ENCODE results near the gene ACER2. TPM values are rescaled to one million over a fixed set of nuclear protein-coding genes. Genes with fewer than 3 reads are reported as not detected.
A peak's percentile ranks its signal among the peaks of the same experiment; 100 is the strongest.

The ACER2 gene
- total RNA-seq (2.6 and 4.5 TPM in 2 replicates), polyA plus RNA-seq (1.2 and 1.5 TPM in 2 replicates), polyA minus RNA-seq (ENCODE audit: low replicate concordance) (2.7 and 4.2 TPM in 2 replicates)
- 0.34 and 0.48 TPM in 2 replicates for polyA plus RNA-seq (2012)

GRCh38 chr9:19408693-19409400 lies at the start of gene ACER2:
Gene ACER2 (plus strand): TSS chr9:19409009. CDS start chr9:19409085, 76 bp downstream.
- Histone ChIP-seq H3K4me2 (ENCODE audit: extremely low read depth, insufficient read depth, low read length) (peak within 1 kb of the TSS; percentile 94), H3K4me1 (ENCODE audit: control insufficient read depth, extremely low read depth, insufficient read depth, low read length) (peaks cover 2% of the 10 kb centered on the region), H4K20me1 (ENCODE audit: control insufficient read depth, extremely low read depth, insufficient read depth, low read length) (no peaks in the 10 kb centered on the region), H3K9me3 (ENCODE audit: control insufficient read depth, insufficient read depth, low read depth, low read length) (no peaks in the 10 kb centered on the region), H3K79me2 (ENCODE audit: control insufficient read depth, insufficient read depth, low read length) (no peaks in the 10 kb centered on the region), H3K27ac (ENCODE audit: insufficient read depth, low read length) (no peak within 1 kb of the TSS), H3K9ac (ENCODE audit: insufficient read depth, low read length) (peak within 1 kb of the TSS; percentile 32), H3K4me3 (replicated peaks in 1 of 4; ENCODE audit: control extremely low read depth in 1 of 4, insufficient read depth in 1 of 4, low read depth in 3 of 4, low read length in 4 of 4) (peak within 1 kb of the TSS; percentile 63 to 93 (median 79)), H3K27me3 (ENCODE audit: control insufficient read depth, insufficient read depth, low read length) (no peaks in the 10 kb centered on the region), H3K36me3 (ENCODE audit: control insufficient read depth, insufficient read depth, low read length) (no peaks in the 10 kb centered on the region), H2AFZ (ENCODE audit: low read length) (peak within 1 kb of the TSS; percentile 88)
- TF ChIP-seq EZH2 (IDR thresholded peaks at IDR 0.05; ENCODE audit: low read length, missing control alignments) (no peak), CTCF (conservative IDR thresholded peaks at IDR 0.05 in 1 of 2, IDR thresholded peaks at IDR 0.05 in 1 of 2; ENCODE audit: low read depth in 1 of 2, low read length in 2 of 2) (peak in 1 of 2 donors; percentile 26)
- DNase-seq (ENCODE audit: low read depth in 2 of 2): peak; percentile 83 to 88

GRCh38 chr9:19369107-19369506 lies 39.7 kb upstream of the ACER2 start:
- H3K36me3 ChIP-seq (ENCODE audit: control insufficient read depth, insufficient read depth, low read length): no peaks in the 10 kb centered on the region
- H3K9me3 ChIP-seq (ENCODE audit: control insufficient read depth, insufficient read depth, low read depth, low read length): no peaks in the 10 kb centered on the region

GRCh38 chr9:19371942-19372341 lies 36.9 kb upstream of the ACER2 start:
- H3K4me1 ChIP-seq (ENCODE audit: control insufficient read depth, extremely low read depth, insufficient read depth, low read length): no peaks in the 10 kb centered on the region
- no peak for DNase-seq (ENCODE audit: low read depth in 2 of 2)
- no peak overlapping the region for H3K4me2 ChIP-seq (ENCODE audit: extremely low read depth, insufficient read depth, low read length)
- H4K20me1 ChIP-seq (ENCODE audit: control insufficient read depth, extremely low read depth, insufficient read depth, low read length): no peaks in the 10 kb centered on the region
- H3K79me2 ChIP-seq (ENCODE audit: control insufficient read depth, insufficient read depth, low read length): peaks cover under 1% of the 10 kb centered on the region
- H3K36me3 ChIP-seq (ENCODE audit: control insufficient read depth, insufficient read depth, low read length): peaks cover 4% of the 10 kb centered on the region
- TF ChIP-seq EZH2 (IDR thresholded peaks at IDR 0.05; ENCODE audit: low read length, missing control alignments) (no peak), CTCF (conservative IDR thresholded peaks at IDR 0.05 in 1 of 2, IDR thresholded peaks at IDR 0.05 in 1 of 2; ENCODE audit: low read depth in 1 of 2, low read length in 2 of 2) (no peak)
- no peak overlapping the region for H3K4me3 ChIP-seq (replicated peaks in 1 of 4; ENCODE audit: control extremely low read depth in 1 of 4, insufficient read depth in 1 of 4, low read depth in 3 of 4, low read length in 4 of 4)
- H3K9me3 ChIP-seq (ENCODE audit: control insufficient read depth, insufficient read depth, low read depth, low read length): no peaks in the 10 kb centered on the region
- H3K27ac ChIP-seq (ENCODE audit: insufficient read depth, low read length): no peak overlapping the region
- H3K9ac ChIP-seq (ENCODE audit: insufficient read depth, low read length): no peak overlapping the region
- no peaks in the 10 kb centered on the region for H3K27me3 ChIP-seq (ENCODE audit: control insufficient read depth, insufficient read depth, low read length)
- no peak overlapping the region for H2AFZ ChIP-seq (ENCODE audit: low read length)

More at GRCh38 chr9:19369107-19369506, 39.7 kb upstream of the ACER2 start:
- TF ChIP-seq EZH2 (IDR thresholded peaks at IDR 0.05; ENCODE audit: low read length, missing control alignments): no peak
- TF ChIP-seq CTCF (conservative IDR thresholded peaks at IDR 0.05 in 1 of 2, IDR thresholded peaks at IDR 0.05 in 1 of 2; ENCODE audit: low read depth in 1 of 2, low read length in 2 of 2): no peak
- no peak overlapping the region for H3K4me2 ChIP-seq (ENCODE audit: extremely low read depth, insufficient read depth, low read length)
- no peaks in the 10 kb centered on the region for H4K20me1 ChIP-seq (ENCODE audit: control insufficient read depth, extremely low read depth, insufficient read depth, low read length)
- no peak overlapping the region for H3K27ac ChIP-seq (ENCODE audit: insufficient read depth, low read length)
- H3K27me3 ChIP-seq (ENCODE audit: control insufficient read depth, insufficient read depth, low read length): no peaks in the 10 kb centered on the region
- H3K9ac ChIP-seq (ENCODE audit: insufficient read depth, low read length): no peak overlapping the region
- DNase-seq (ENCODE audit: low read depth in 2 of 2): no peak
- no peaks in the 10 kb centered on the region for H3K4me1 ChIP-seq (ENCODE audit: control insufficient read depth, extremely low read depth, insufficient read depth, low read length)
- no peak overlapping the region for H3K4me3 ChIP-seq (replicated peaks in 1 of 4; ENCODE audit: control extremely low read depth in 1 of 4, insufficient read depth in 1 of 4, low read depth in 3 of 4, low read length in 4 of 4)
- no peaks in the 10 kb centered on the region for H3K79me2 ChIP-seq (ENCODE audit: control insufficient read depth, insufficient read depth, low read length)
- H2AFZ ChIP-seq (ENCODE audit: low read length): no peak overlapping the region

Data from fibroblast of lung (primary cell).